ENCODE results near the gene SRSF5. TPM values are rescaled to one million over a fixed set of nuclear protein-coding genes. Genes with fewer than 3 reads are reported as not detected.

The SRSF5 gene
- total and polyA plus RNA-seq, 2 of the 13 experiments (the other 11 are each of a cell fraction or from before 2014, with no cell fraction given): 189 to 277 TPM

DNA sequence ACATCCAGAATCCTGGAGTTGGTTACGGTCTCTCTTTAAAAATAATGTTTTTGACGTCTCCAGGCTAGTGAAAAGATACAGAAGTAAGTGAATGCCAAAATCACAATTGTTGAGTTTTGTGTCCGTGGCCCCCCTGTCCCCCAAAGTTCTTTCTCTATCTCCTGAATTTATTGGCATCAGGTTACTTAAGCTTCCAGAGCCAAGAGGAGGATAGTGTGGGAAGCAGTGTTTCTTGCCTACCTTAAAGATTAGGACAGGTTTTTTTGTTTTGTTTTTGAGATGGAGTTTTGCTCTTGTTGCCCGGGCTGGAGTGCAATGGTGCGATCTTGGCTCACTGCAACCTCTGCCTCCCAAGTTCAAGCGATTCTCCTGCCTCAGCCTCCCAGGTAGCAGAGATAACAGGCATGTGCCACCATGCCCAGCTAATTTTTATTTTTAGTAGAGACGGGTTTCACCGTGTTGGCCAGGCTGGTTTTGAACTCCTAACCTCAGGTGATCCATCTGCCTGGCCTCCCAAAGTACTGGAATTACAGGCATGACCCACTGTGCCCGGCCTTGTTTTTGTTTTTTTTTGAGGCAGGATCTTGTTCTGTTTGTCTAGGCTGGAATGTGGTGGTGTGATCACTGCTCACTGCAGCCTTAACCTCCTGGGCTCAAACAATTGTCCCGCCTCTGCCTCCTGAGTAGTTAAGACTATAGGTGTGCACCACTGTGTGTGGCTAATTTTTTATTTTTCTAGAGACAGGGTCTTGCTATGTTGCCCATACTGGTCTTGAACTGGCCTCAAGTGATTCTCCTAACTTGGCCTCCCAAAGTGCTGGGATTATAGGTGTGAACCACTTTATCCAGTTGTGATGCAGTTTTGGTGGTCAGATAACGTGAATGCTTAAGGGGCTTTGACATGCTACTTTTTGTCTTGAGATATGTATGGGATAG lies 5.4 kb downstream of the SRSF5 start (continued):
- peak; percentile 36 for TF ChIP-seq ZMYM3 (CRISPR knock-in tag; IDR thresholded peaks at IDR 0.05)
- TF ChIP-seq SIX4 (CRISPR knock-in tag; IDR thresholded peaks at IDR 0.05): no peak
- 0 out of 2 replicates have a peak, but pooled peaks have one; percentile 9 for TF ChIP-seq RXRB (CRISPR knock-in tag; IDR thresholded peaks at IDR 0.05; ENCODE audit: borderline replicate concordance)
- TF ChIP-seq, protein P1, sequence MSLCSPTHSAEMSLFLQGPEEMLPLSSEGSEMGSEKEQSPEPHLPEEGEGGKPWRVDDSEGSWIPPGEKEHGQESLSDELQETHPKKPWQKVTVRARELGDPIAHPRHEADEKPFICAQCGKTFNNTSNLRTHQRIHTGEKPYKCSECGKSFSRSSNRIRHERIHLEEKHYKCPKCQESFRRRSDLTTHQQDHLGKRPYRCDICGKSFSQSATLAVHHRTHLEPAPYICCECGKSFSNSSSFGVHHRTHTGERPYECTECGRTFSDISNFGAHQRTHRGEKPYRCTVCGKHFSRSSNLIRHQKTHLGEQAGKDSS (CRISPR knock-in tag; IDR thresholded peaks at IDR 0.05; ENCODE audit: borderline replicate concordance, low read depth): 0 out of 2 replicates have a peak, but pooled peaks have one; percentile 54
- TF ChIP-seq SALL1 (CRISPR knock-in tag; IDR thresholded peaks at IDR 0.05): peak; percentile 23; the same call in 1 of the 2 replicates
- no peak for TF ChIP-seq ZNF747 (CRISPR knock-in tag; IDR thresholded peaks at IDR 0.05; ENCODE audit: borderline replicate concordance)
- no peak for TF ChIP-seq BCLAF1 (IDR thresholded peaks at IDR 0.05)
- TF ChIP-seq ARNT2 (CRISPR knock-in tag; IDR thresholded peaks at IDR 0.05; ENCODE audit: low read depth): no peak
- TF ChIP-seq SRSF9 (IDR thresholded peaks at IDR 0.05; ENCODE audit: borderline replicate concordance, insufficient read depth, low read depth, low read length, poor library complexity, severe bottlenecking): no peak
- no peak for TF ChIP-seq SUZ12 (IDR thresholded peaks at IDR 0.05; ENCODE audit: low read depth, low read length)
- no peak for TF ChIP-seq ZNF296 (CRISPR knock-in tag; conservative IDR thresholded peaks at IDR 0.05)
- no peak for TF ChIP-seq NRL (CRISPR knock-in tag; IDR thresholded peaks at IDR 0.05; ENCODE audit: borderline replicate concordance)
- TF ChIP-seq ZNF781 (CRISPR knock-in tag; IDR thresholded peaks at IDR 0.05; ENCODE audit: borderline replicate concordance, not compliant biosample characterization): no peak
- TF ChIP-seq CHD4 (IDR thresholded peaks at IDR 0.05; ENCODE audit: borderline replicate concordance, low read length): no peak
- TF ChIP-seq ZNF34 (CRISPR knock-in tag; IDR thresholded peaks at IDR 0.05; ENCODE audit: borderline replicate concordance): 0 out of 2 replicates have a peak, but pooled peaks have one; percentile 27
- TF ChIP-seq RFXANK (CRISPR knock-in tag; IDR thresholded peaks at IDR 0.05): no peak
- TF ChIP-seq, protein P2, sequence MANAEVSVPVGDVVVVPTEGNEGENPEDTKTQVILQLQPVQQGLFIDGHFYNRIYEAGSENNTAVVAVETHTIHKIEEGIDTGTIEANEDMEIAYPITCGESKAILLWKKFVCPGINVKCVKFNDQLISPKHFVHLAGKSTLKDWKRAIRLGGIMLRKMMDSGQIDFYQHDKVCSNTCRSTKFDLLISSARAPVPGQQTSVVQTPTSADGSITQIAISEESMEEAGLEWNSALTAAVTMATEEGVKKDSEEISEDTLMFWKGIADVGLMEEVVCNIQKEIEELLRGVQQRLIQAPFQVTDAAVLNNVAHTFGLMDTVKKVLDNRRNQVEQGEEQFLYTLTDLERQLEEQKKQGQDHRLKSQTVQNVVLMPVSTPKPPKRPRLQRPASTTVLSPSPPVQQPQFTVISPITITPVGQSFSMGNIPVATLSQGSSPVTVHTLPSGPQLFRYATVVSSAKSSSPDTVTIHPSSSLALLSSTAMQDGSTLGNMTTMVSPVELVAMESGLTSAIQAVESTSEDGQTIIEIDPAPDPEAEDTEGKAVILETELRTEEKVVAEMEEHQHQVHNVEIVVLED (CRISPR knock-in tag; IDR thresholded peaks at IDR 0.05; ENCODE audit: borderline replicate concordance): no peak
- TF ChIP-seq, protein P3, sequence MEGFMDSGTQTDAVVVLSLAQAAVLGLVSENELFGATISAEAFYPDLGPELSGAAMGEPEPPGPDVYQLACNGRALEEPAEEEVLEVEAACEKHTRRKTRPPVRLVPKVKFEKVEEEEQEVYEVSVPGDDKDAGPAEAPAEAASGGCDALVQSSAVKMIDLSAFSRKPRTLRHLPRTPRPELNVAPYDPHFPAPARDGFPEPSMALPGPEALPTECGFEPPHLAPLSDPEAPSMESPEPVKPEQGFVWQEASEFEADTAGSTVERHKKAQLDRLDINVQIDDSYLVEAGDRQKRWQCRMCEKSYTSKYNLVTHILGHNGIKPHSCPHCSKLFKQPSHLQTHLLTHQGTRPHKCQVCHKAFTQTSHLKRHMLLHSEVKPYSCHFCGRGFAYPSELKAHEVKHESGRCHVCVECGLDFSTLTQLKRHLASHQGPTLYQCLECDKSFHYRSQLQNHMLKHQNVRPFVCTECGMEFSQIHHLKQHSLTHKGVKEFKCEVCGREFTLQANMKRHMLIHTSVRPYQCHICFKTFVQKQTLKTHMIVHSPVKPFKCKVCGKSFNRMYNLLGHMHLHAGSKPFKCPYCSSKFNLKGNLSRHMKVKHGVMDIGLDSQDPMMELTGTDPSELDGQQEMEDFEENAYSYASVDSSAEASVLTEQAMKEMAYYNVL (CRISPR knock-in tag; IDR thresholded peaks at IDR 0.05; ENCODE audit: borderline replicate concordance): 0 out of 2 replicates have a peak, but pooled peaks have one; percentile 34
- TF ChIP-seq ZNF362 (CRISPR knock-in tag; IDR thresholded peaks at IDR 0.05; ENCODE audit: borderline replicate concordance): peak; percentile 67; the same call in 1 of the 2 replicates

All from HepG2 (cell line).